HPDE6-E6E7 (cell line): ENCODE measurements around the gene USH1C.

Source experiments
- DNase-seq: peaks from one replicate; pipeline ENCODE4 v3.0.0; 2011; ENCODE audit warnings: missing footprints; ENCODE audit errors: extremely low spot score

Gene USH1C

DNA sequence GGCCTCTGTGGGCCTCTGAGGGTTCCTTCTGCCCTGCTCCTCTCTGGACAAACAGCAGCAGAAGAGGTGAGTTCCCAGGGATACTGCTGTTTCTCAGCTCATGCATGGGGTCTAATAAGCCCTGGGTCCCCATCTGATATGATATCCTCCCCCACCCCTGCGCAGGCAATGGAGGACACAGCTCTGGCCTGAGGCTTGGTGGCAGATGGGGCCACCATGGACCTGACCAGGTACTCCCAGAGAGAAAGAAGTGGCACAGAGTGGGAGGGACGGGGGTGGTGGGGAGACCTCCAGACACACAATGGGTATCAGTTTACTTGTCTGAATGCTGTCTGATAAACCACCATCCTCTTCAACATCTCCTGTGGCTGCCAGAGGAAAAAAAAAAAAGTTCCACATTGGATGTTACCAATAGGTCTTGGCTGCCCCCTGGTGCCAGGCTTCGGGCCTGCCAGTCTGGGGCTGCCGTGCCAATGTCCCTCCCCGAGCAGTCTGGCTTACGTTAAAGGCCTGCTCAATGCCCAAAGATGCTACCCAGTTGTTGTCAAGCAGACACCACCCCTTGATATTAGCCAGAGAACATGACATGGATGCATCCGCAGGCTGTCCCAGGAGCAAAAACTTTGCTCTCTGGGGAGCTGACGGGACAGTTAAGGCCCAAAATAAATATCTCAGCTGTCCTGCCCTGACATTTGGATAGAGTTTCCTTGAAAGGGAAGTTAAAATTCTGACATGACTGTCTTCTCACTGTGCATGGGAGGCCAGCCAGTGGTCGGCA, 39.7 kb downstream of the USH1C start:
- DNase-seq = peak; percentile 42

DNA sequence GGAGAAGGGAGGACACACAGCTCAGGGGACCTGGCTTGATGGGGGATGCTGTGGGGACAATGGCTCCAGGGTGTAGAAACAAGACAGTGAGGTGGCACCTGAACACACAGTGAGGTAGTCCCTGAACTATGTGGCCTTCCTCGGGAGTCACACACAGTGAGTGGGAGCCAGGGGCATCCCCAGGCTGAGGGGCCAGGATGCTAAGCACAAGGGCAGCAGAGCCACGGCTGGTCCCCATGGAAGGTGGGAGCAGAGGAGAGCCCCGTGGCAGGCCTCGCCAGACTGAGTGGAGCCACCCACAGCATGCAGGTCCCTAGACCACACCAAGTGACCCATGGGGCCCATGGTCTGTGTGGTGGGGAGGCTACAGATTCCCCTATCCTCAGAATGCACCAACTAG, 41.6 kb downstream of the USH1C start:
- no peak for DNase-seq

GRCh38 chr11:17500673-17501072, 43.5 kb downstream of the USH1C start:
- DNase-seq = no peak

GRCh38 chr11:17498475-17498874, 45.7 kb downstream of the USH1C start:
- no peak for DNase-seq

GRCh38 chr11:17498058-17498457, 46.2 kb downstream of the USH1C start:
- no peak for DNase-seq

GRCh38 chr11:17496406-17496805, 47.8 kb downstream of the USH1C start:
- no peak for DNase-seq

DNA sequence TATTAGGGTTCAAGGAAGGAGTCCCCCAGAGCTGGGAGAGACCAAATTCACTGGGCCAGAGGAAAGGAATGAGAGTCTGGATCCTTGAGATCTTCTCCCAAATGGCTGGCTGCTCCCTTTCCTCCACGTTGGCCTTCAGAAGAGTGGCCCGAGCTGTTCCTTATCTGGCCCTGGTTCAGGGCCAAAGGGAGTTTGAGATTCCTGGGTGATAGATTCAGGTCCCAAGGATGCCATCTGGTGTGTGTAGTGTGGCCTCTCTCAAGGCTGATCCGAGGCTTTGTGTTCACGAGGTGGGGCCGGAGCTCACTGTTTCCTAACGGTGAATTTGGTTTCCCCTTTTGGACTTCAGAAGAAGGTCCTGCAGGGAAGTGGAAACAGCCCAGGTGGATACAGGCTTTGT, 50.2 kb downstream of the USH1C start:
- no peak for DNase-seq

DNA sequence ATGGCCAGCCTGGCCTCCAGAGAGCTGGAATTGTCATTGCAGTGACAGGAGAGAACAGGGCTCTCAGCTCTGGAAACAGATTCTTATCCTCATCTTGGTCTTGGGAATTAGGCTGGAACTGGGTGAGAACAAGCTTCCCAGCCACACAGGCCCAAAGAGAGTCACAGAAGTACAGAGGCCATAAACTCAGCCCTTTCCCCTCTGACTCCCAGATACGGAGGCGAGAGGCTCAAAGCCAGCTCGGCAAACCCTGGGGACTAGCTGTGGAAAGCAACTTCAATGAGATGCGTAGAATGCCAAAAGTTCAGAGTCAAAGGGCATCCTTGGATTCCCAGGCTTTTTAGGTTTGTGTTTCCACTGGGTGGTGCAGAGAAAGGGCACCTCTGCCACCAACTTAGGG, 53.3 kb downstream of the USH1C start:
- DNase-seq = no peak

GRCh38 chr11:17490232-17490631, 54.0 kb downstream of the USH1C start:
- no peak for DNase-seq

GRCh38 chr11:17489751-17490150, 54.5 kb downstream of the USH1C start:
- DNase-seq = no peak

DNA sequence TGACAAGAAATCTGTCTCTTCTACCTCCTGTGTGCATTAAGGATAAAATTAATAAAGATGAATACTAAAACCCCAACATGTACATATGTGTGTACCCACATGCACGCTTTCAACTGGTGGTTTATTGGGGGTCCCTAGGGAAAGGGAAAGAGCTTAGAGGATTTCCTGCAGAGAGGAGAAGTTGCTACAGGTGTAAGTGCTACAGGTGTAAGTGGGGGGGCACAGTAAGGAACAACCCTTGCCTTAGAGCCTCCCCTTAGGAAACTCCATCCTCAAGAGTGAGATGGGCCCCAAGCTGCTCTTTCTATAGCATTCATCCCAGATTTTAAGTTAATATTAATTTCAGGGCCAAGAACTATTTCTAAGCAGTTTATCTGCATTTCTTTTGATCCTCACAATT, 55.7 kb downstream of the USH1C start:
- DNase-seq = no peak

GRCh38 chr11:17486646-17487045, 57.6 kb downstream of the USH1C start:
- no peak for DNase-seq

GRCh38 chr11:17483505-17483904, 60.7 kb downstream of the USH1C start:
- no peak for DNase-seq

GRCh38 chr11:17481905-17482304, 62.3 kb downstream of the USH1C start:
- DNase-seq = no peak

DNA sequence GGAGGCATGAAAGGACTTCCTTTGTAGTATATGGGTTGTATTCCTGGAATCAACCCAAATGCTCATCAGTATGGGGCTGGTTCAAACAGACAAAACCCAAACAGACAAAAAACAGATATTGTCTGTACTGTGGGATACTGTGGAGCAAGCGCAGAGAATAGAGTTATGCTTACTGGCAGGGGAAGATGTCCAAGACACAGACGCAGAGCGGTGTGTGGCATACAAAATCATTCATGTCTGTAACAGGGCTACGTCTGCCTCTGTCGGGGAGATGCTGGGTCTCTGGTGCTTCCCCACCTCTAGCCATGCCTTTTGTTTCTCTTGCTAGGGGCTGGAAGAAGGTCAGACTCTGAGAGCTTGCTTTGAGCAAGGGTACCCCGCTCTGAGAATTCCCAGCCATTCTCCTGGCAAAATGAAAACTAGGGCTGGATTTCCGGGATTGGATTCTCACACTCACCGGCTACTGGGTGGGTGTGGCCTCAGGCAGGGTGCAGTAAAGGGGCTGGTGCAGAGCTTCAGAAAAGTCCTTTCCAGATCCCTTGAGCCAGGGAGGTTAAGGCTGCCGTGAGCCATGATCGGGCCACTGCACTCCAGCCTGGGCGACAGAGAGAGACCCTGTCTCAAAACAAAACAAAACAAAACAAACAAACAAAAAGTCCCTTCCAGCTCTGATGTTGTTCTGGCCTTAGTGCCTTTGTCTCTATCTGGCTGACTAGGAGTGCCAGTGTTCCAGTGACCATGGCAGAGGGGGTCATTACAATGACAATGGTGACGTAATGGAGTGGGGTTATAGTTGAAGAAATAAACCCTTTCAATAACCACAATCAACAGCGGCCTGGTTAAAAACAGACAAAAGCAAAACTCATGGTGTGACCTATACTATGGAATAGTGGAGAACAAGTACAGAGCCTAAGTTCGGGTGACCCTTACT, 64.7 kb downstream of the USH1C start:
- no peak for DNase-seq

- no peak for DNase-seq
These were observed 66.1 kb downstream of the USH1C start for GRCh38 chr11:17478070-17478469.

- no peak for DNase-seq
These were observed 66.9 kb downstream of the USH1C start for GRCh38 chr11:17477361-17477760.

- no peak for DNase-seq
These were observed 67.2 kb downstream of the USH1C start for GRCh38 chr11:17477084-17477333.

GRCh38 chr11:17476317-17477083, 67.7 kb downstream of the USH1C start, which contains the start of gene ABCC8:
TSS of gene ABCC8 (minus strand) at chr11:17476845. CDS start at chr11:17476776, 69 bp downstream.
- no peak for DNase-seq

- no peak for DNase-seq
These were observed 68.4 kb downstream of the USH1C start for GRCh38 chr11:17475666-17476316.

GRCh38 chr11:17473071-17473744, 71.0 kb downstream of the USH1C start:
- DNase-seq = no peak
